Fibroblast of pulmonary artery (primary cell): ENCODE data around the gene AGPAT1.
A peak's percentile ranks its signal among the peaks of the same experiment; 100 is the strongest.

ENCODE experiments used
- DNase-seq: peaks from one replicate; pipeline ENCODE4 v3.0.0-alpha.2; 2010; ENCODE audit warnings: low read depth
- H3K4me3 ChIP-seq: replicated peaks from 2 replicates; pipeline ENCODE4 v1.5.1; 2011; ENCODE audit warnings: low read depth, mild to moderate bottlenecking, control low read depth, low read length, moderate library complexity
- TF ChIP-seq, protein P1 (sequence below): IDR thresholded peaks from 2 replicates; pipeline ENCODE4 v1.5.1; 2011; ENCODE audit warnings: mild to moderate bottlenecking, control low read depth, low read length, inconsistent platforms; ENCODE audit errors: missing control alignments

AGPAT1 gene, protein sequence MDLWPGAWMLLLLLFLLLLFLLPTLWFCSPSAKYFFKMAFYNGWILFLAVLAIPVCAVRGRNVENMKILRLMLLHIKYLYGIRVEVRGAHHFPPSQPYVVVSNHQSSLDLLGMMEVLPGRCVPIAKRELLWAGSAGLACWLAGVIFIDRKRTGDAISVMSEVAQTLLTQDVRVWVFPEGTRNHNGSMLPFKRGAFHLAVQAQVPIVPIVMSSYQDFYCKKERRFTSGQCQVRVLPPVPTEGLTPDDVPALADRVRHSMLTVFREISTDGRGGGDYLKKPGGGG

DNA sequence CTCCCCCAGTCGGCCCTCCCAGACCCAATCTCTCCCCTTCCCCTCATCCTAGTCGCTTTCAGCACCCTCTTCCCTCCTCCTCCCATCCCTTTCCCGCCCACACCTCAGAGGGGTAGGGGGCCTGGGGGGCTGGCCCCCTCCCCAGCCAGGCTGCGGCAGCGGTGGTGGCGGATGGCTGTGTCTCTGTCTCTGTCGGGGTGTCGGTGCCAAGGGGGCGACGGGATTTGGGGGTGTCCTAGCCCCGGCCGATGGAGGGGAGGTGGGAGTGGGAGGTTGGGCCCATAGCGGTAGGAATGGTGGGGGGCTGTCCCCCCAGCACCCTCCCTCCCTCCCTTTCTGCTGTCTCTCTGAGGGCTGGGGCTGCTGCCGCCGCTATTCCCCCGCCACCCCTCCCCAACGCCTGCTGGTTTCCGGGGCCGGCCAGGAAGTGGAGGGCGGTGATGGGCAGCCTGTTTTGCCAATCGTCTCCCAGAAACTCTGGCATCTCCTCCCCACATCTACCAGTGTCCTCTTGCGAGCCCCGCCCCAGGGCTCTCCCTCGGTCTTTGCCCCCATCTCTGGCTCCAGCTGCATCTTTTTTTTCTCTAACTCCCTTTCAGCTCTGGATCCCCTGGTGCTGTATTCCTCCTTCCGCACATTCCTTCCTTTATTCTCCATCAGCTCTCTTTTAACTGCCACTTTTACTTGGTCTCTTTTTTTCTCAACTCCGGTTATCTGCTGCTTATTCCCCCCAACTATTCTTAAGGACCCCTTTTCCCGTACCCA lies at the start of gene AGPAT1:
Gene AGPAT1, minus strand, starts transcription at position 374 of the 765 bp plus-strand sequence. CDS start 4,588 bp downstream, outside the sequence.
- TF ChIP-seq, protein P1, sequence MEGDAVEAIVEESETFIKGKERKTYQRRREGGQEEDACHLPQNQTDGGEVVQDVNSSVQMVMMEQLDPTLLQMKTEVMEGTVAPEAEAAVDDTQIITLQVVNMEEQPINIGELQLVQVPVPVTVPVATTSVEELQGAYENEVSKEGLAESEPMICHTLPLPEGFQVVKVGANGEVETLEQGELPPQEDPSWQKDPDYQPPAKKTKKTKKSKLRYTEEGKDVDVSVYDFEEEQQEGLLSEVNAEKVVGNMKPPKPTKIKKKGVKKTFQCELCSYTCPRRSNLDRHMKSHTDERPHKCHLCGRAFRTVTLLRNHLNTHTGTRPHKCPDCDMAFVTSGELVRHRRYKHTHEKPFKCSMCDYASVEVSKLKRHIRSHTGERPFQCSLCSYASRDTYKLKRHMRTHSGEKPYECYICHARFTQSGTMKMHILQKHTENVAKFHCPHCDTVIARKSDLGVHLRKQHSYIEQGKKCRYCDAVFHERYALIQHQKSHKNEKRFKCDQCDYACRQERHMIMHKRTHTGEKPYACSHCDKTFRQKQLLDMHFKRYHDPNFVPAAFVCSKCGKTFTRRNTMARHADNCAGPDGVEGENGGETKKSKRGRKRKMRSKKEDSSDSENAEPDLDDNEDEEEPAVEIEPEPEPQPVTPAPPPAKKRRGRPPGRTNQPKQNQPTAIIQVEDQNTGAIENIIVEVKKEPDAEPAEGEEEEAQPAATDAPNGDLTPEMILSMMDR = no peak
- peak; percentile 98 for DNase-seq
- peak within 1 kb of the TSS; percentile 87 for H3K4me3 ChIP-seq

DNA sequence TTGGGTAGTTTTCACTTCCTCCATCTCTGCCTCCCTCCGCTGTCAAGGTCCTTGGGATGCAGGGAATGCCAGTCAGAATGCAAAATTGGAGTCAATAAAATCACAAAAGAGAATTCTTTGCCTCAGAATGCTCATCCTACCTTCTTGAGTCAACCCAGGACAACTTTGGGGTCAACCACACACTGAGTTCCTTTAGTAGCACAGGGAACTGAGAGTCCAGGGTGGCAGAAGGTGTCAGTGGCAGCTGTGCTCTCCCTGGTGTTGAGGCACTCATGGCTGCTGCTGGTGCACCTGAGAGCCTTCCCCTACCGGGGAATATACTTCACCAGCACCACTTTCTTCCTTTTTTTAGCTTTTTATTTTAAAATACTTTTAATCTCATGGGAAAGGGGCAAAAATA lies 48.8 kb upstream of the AGPAT1 start:
- TF ChIP-seq, protein P1 = no peak
- no peak for DNase-seq
- no peak overlapping the region for H3K4me3 ChIP-seq

GRCh38 chr6:32223258-32224235 lies 47.7 kb upstream of the AGPAT1 start, which contains the start of gene NOTCH4:
TSS of gene NOTCH4 (minus strand) at chr6:32224067. CDS start at chr6:32223928, 139 bp downstream.
- TF ChIP-seq, protein P1 = no peak
- H3K4me3 ChIP-seq = no peak within 1 kb of the TSS
- DNase-seq = no peak

- H3K4me3 ChIP-seq = no peak overlapping the region
- no peak for DNase-seq
- TF ChIP-seq, protein P1 = no peak
Measured at GRCh38 chr6:32222333-32223230, 46.7 kb upstream of the AGPAT1 start.

GRCh38 chr6:32220021-32220420 lies 44.1 kb upstream of the AGPAT1 start:
- no peak for DNase-seq
- TF ChIP-seq, protein P1 = no peak
- H3K4me3 ChIP-seq = no peak overlapping the region
